T47D (cell line): ENCODE measurements around the gene DLG2.

Experiments
- DNase-seq, 2 experiments: peaks; one replicate each; pipeline versions ENCODE4 v3.0.0 to v3.0.0-alpha.2; 2011 to 2012; ENCODE audit warnings: low read depth in 1 of 2, low spot score in 1 of 2
- JUND ChIP-seq: IDR thresholded peaks from 2 replicates; pipeline ENCODE4 v1.6.1; 2012; ENCODE audit warnings: low read depth
- in situ Hi-C: cut with HindIII; loops from 2 replicates; pipeline ENCODE4 v1.10.0; 2016; ENCODE audit warnings: low sequenced_read_pairs, low pct_unique_long_range_greater_than_20kb

DLG2 gene

GRCh38 chr11:83979593-83979992 is 1647.6 kb downstream of the DLG2 start:
- no peak for DNase-seq
- no peak for TF ChIP-seq JUND
- in situ Hi-C loops = no loop called here

- in situ Hi-C loops = no loop called here
- no peak for TF ChIP-seq JUND
- DNase-seq = no peak
Observed at GRCh38 chr11:83978942-83979341, 1648.2 kb downstream of the DLG2 start.

GRCh38 chr11:83976086-83976485 is 1651.1 kb downstream of the DLG2 start:
- in situ Hi-C loops = no loop called here
- DNase-seq = no peak
- TF ChIP-seq JUND = no peak

GRCh38 chr11:83972536-83972935 is 1654.6 kb downstream of the DLG2 start:
- DNase-seq = no peak
- no peak for TF ChIP-seq JUND
- in situ Hi-C loops = no loop called here

GRCh38 chr11:83971063-83971462 is 1656.1 kb downstream of the DLG2 start:
- peak in 1 of 2 experiments; percentile 50 for DNase-seq
- TF ChIP-seq JUND = no peak
- in situ Hi-C loops = no loop called here

GRCh38 chr11:83970061-83970671 is 1657.0 kb downstream of the DLG2 start:
- in situ Hi-C loops = no loop called here
- DNase-seq = no peak
- TF ChIP-seq JUND = no peak

- no peak for DNase-seq
- in situ Hi-C loops = no loop called here
- no peak for TF ChIP-seq JUND
Observed at GRCh38 chr11:83957038-83957900, 1669.9 kb downstream of the DLG2 start.

- DNase-seq = peak in 1 of 2 experiments; percentile 42
- in situ Hi-C loops = no loop called here
- TF ChIP-seq JUND = no peak
Observed at GRCh38 chr11:83956119-83956697, 1670.9 kb downstream of the DLG2 start.

GRCh38 chr11:83954780-83955179 is 1672.4 kb downstream of the DLG2 start:
- in situ Hi-C loops = no loop called here
- DNase-seq = no peak
- no peak for TF ChIP-seq JUND

- in situ Hi-C loops = no loop called here
- TF ChIP-seq JUND = no peak
- no peak for DNase-seq
Observed at GRCh38 chr11:83951521-83951920, 1675.6 kb downstream of the DLG2 start.

- no peak for DNase-seq
- TF ChIP-seq JUND = no peak
- in situ Hi-C loops = no loop called here
Observed at GRCh38 chr11:83948200-83948599, 1678.9 kb downstream of the DLG2 start.

GRCh38 chr11:83945976-83946375 is 1681.2 kb downstream of the DLG2 start:
- in situ Hi-C loops = no loop called here
- no peak for TF ChIP-seq JUND
- DNase-seq = no peak

- peak in 1 of 2 experiments; percentile 20 for DNase-seq
- in situ Hi-C loops = no loop called here
- TF ChIP-seq JUND = no peak
Observed at GRCh38 chr11:83941050-83941449, 1686.1 kb downstream of the DLG2 start.
